HG03520 (cell line): ENCODE results near the gene SPAST.
"Not testable (repeated sequence)": the region's sequence is repeated elsewhere in the genome, so short reads cannot be mapped to it uniquely, and the experiment has no call there.

ENCODE experiments used
- ATAC-seq: cut with Tn5 transposase; IDR thresholded peaks from one replicate; pipeline ENCODE4 v1.9.1; 2021; ENCODE audit warnings: mild to moderate bottlenecking, moderate library complexity; ENCODE audit not compliant: unreplicated experiment

Gene SPAST

DNA sequence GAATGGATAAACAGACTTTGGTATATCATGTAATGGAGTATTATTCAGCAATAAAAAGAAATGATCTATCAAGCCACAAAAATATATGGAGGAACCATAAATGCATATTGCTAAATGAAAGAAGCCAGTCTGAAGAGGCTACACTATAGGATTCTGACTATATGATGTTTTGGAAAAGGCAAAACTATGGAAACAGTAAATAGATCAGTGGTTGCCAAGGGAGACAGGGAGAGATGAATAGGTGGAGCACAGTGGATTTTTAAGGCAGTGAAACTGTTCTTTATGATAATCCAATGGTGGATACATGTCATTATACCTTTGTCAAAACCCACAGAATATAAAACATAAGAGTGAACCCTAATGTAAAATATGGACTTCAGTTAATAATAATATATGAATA is 61.3 kb downstream of the SPAST start:
- ATAC-seq: no peak

DNA sequence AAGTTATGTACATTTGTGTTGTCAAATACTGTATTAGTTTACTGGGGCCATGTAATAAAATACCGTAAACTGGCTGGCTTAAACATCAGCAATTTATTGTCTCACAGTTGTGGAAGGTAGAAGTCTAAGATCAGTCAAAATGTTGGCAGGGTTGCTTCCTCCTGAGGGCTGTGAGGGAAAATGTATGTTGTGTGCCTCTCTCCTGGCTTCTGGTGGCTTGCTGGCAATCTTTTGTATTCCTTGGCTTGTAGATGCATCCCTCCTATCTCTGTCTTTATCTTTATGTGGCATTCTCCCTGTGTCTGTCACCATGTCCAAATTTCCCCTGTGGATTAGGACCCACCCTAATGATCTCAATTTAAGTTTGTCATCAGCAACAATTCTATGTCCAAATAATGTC is 65.3 kb downstream of the SPAST start:
- ATAC-seq: no peak

DNA sequence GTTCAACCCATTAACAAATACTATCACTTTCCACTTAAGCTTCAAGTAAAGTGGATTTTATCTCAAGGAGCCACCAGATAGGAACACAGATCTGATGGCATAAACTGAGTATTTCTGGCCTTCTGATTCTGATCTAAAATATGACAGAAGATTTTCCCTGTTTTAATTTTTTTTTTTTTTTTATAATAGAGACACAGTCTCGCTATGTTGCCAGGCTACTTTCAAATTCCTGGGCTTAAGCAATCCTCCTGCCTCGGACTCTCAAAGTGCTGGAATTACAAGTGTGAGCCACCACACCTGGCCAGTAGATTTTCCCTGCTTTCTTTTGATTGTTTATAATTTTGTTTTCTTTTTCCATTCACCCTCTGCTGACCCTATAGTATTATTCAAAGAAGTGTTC is 65.7 kb downstream of the SPAST start:
- ATAC-seq: no peak

DNA sequence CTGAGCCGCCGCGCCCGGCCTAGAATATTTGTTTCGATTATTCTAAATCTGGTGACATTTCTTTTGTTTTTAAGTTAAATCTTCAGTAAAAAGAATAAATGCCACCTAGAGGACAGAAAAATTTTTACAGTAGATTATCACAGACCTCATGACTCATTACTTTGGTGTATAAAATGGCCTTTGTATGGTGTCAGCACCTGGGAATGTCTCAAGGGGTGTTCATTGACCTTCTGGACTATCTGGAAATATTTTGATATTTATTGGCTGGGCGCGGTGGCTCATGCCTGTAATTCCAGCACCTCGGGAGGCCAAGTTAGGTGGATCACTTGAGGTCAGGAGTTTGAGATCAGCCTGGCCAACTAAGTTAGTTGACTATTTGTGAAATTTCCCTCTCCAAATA is 72.1 kb downstream of the SPAST start:
- no peak for ATAC-seq

DNA sequence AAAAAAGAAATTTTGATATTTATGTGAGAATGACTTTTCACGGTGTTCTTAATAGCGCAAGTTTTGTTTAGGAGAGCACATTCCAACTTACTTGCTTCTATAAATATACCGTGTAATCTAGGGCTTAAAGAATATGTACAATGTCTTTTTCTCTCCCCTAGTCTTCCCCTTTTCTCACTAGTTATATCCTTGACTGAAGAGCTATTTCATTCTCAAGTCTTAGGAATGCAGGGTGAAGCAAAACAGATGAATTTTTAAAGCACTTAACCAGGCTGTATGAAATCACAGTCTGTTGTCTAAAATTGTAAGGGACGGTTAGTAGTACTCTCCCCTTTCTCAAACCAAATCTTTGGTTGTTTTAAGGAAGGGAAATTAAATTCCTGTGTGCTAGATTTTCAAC is 72.7 kb downstream of the SPAST start:
- no peak for ATAC-seq

DNA sequence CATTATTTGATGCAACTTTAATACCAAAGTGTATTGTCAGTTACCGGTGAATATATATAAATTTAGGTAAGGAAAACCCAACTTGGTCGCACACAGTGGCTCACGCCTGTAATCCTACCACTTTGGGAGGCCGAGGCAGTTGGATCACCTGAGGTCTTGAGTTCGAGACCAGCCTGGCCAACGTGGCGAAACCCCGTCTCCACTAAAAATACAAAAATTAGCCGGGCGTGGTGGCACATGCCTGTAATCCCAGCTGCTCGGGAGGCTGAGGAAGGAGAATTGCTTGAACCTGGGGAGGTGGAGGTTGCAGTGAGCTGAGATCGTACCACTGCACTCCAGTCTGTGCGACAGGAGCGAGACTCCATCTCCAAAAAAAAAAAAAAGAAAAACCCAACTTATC is 88.2 kb downstream of the SPAST start:
- not testable (repeated sequence) for ATAC-seq

DNA sequence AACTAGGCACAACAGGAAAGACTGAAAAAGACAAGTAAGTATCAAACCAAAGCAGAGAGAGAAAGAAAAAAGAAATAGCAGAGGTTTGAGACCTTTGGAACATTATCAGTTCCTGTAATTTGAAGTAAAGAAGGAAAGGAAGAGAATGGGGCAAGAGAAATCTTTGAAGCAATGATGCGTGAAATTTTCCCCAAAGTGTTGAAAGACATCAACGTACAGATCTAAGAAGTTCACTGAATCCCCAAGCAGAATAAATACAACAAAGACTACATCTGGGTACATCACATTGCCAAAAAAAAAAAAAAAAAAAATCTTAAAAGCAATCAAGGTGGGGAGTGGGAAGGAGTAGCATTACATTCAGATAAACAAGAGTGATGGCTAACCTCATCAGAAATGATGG is 96.3 kb downstream of the SPAST start:
- no peak for ATAC-seq

DNA sequence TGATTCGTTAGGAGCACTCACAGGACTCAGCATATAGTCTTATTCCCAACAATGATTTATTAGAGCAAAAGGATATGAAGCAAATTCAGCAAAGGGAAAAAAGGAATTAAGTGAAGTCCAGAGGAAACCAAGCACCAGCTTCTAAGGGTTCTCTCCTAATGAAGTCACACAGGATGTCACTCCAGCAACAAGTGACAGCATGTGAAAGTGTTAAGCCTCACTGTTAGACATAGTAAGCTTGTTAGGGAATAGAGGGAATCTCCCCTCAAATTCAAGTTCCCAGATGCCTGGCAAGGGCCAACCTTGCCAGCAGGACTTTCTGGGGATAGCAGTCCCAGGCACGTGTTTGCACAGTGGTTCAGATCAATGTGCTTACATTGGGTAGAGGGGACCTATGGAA is 97.9 kb downstream of the SPAST start:
- ATAC-seq: no peak

DNA sequence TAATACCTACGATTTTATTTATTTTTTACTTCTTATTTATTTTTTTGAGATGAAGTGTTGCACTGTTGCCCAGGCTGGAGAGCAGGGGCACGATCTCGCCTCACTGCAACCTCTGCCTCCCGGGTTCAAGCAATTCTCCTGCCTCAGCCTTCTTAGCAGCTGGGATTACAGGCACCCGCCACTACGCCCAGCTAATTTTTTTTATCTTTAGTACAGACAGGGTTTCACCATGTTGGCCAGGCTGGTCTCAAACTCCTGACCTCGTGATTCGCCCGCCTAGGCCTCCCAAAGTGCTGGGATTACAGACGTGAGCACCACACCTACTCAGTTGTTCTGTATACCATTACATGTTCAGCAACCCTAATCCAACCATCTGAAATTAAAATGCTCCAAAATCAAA is 100.9 kb downstream of the SPAST start:
- not testable (repeated sequence) for ATAC-seq

DNA sequence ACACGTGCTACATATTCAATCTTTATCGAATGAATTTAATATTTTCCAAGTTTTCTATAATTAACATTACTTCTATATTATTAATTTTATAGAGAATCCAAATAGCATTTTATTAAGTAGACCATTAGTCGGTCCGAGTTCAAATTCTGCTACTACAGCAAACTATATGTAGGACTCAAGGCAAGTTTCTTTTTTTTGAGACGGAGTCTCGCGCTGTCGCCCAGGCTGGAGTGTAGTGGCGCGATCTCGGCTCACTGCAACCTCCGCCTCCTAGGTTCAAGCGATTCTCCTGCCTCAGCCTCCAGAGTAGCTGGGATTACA is 101.6 kb downstream of the SPAST start:
- ATAC-seq: not testable (repeated sequence)

DNA sequence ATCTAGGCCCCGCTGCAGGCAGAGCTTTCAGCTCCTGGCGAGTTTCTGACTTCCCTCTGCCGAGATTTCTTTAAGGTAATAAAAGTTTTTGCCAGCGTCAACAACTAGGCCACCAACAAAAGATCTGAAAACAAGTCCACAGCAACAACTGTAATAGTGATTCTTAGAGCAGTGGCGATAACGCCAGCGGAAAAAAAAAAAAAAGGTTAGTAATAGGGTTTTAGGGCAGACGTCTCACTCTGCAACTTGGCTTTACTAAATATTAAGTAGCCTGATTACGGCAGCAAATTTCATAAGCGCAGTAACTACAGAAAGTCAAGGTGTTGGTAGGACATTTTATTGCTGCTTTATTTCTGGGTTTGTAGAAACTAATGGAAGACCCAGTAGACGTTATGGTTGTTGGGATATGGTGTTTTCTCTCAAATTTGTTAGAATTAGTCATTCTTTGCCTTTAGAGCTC is 102.8 kb downstream of the SPAST start:
- ATAC-seq: no peak

DNA sequence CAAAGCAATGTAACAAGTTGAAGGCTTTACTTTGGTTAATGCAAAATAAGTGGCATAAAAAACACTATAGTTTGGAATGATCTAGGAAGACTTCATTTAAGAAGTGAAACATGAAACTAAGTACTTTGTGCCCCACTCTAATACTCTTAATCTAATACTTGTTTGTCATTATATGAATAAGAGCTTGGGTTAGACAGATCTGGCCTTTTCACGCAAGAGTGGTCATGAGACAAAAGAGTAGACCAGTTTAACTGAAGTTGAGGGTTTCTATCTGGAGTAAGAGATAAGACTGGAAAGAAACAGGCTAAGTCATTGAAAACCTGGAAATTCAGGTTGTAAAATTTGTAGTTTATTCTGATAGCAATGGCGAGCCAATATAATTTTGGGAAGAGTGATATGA is 105.2 kb downstream of the SPAST start:
- ATAC-seq: peak; percentile 33

DNA sequence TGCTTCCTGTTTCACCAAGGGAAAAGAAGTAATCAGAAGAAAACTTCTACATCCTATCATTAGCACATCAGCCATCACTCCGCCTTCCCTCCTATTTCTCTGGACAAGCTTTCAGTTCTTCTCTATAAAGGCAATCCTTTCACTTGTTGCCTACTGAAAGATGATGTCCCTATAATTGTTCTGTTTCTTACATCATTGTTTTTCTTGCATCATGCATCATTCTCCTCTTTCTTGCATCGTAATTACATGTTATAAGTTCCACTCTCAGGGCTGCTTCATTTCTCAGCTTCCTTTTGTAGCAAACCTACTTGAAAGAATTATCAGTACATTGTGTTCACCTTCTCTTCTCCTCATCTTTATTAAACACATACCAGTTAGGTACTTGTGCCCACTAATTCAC is 109.5 kb downstream of the SPAST start:
- ATAC-seq: no peak

DNA sequence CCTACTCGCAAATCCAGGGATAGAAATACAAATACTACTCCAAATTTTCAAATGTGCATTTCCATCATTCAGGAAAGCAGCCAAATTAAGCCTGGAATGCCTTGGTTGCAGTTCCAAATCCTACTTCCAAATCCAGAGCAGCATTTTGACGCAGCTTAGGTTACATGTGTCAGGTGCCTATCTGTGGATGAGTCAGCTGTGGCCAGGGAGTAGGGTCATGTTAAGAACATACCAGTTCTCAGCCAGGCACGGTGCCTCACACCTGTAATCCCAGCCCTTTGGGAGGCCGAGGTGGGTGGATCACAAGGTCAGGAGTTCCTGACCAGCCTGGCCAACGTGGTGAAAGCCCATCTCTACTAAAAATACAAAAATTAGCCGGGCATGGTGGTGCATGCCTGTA is 119.3 kb downstream of the SPAST start:
- no peak for ATAC-seq

DNA sequence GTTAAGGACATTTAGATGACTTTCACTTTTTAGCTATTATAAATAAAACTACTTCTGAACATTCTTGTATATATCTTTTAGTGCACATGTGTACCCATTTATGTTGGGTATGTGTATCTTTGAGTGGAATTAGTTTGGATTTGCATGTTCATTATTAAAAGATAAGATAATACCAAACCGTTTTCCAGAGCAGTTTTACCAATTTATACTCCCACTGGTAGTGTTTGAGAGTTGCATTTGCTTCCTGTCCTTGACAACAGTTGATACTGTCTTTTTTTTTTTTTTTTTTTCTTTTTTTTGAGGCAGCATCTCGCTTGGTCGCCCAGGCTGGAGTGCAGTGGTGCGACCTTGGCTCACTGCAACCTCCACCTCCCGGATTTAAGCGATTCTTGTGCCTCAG is 125.7 kb downstream of the SPAST start:
- ATAC-seq: no peak

DNA sequence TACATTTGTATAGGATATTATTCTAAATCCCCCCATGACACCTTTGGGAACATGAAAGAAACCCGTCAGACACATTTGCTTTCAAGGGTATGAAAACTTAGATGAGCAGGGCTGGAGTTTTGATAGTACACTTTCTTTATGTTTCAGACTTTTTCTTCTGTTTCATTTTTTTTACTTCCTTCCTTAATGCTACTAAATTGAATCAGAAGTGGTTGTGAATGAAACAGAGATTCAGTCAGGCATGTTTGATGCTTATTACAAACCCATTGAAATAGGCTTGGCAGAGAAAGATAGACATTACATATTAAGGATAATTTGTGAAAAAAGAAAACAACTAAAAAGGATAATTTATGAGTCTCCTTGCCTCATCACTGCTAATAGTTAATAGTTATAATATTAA is 129.1 kb downstream of the SPAST start:
- no peak for ATAC-seq

DNA sequence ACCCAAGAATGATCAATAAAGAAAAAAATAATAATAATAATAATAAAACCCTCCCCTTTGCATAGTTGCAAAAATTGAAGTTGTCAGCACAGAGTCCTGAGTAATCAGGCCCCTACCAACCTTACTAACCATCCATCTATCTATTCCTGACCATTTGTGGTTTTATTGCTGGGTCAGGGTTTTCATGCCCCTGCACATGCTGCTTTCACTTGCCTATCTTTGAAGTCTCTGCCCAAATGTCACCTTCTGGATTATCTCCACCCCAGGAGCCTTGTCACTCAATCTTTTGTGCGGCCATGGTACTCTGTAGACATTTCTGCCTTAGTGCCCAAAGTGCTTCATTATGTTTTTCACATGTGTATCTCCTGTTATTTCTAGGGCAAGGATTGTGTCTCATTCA is 137.5 kb downstream of the SPAST start:
- ATAC-seq: no peak

DNA sequence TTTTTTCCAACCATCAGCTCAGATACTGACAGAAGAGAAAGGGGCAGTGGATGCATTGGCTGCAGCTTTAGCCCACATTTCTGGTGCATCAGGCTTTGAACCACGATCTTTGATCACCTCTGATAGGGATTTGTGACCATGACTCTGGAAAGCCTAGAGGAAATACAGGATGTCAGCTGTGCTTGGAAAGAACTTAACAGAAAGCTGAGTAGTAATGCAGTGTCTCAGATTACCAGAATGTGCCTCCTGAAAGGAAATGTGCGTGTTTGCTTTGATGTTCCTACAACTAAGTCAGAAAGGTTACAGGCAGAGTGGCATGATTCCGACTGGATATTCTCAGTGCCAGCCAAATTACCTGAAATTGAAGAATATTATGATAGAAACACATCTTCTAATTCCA is 140.1 kb downstream of the SPAST start:
- not testable (repeated sequence) for ATAC-seq
